HepG2 (cell line): Measurements from ENCODE around the gene CCDC106. TPM values are rescaled to one million over a fixed set of nuclear protein-coding genes. Genes with fewer than 3 reads are reported as not detected.

ENCODE experiments used
- ARID5B ChIP-seq: IDR thresholded peaks from 2 replicates; pipeline ENCODE4 v1.4.0; 2020; ENCODE audit warnings: mild to moderate bottlenecking, missing genetic modification reagents
- BCL6 ChIP-seq: IDR thresholded peaks from 2 replicates; pipeline ENCODE4 v1.6.1; 2016; ENCODE audit warnings: missing genetic modification reagents, missing compliant biosample characterization
- ELF1 ChIP-seq: sonication (generic); formaldehyde crosslinking; IDR thresholded peaks from 2 replicates; pipeline ENCODE4 v1.4.0; 2020; ENCODE audit warnings: missing genetic modification reagents
- ELK4 ChIP-seq: sonication (generic); formaldehyde crosslinking; IDR thresholded peaks from 2 replicates; pipeline ENCODE4 v1.9.0; 2021; ENCODE audit warnings: missing genetic modification reagents, borderline replicate concordance
- ERF ChIP-seq: IDR thresholded peaks from 2 replicates; pipeline ENCODE4 v1.6.1; 2018; ENCODE audit warnings: missing biosample characterization, missing genetic modification reagents
- IRF2 ChIP-seq: IDR thresholded peaks from 2 replicates; pipeline ENCODE4 v1.6.1; 2018; ENCODE audit warnings: missing genetic modification reagents, missing compliant biosample characterization
- KLF13 ChIP-seq: sonication (generic); formaldehyde crosslinking; IDR thresholded peaks from 2 replicates; pipeline ENCODE4 v1.4.0; 2020; ENCODE audit warnings: mild to moderate bottlenecking, missing genetic modification reagents
- NONO ChIP-seq, 2 experiments: fragments of 450-650 bp in 1 of 2; sonication (generic) in 1 of 2; formaldehyde crosslinking in 1 of 2; IDR thresholded peaks in 1 of 2; conservative IDR thresholded peaks in 1 of 2; 2 replicates each; pipeline versions ENCODE4 v1.6.1 to v1.8.0; 2017 to 2022; ENCODE audit warnings: mild to moderate bottlenecking in 1 of 2, missing genetic modification reagents in 1 of 2, moderate library complexity in 1 of 2
- PAXIP1 ChIP-seq: sonication (generic); formaldehyde crosslinking; conservative IDR thresholded peaks from 2 replicates; pipeline ENCODE4 v1.4.0; 2020; ENCODE audit warnings: mild to moderate bottlenecking, missing genetic modification reagents, moderate library complexity
- SMAD1 ChIP-seq: sonication (generic); formaldehyde crosslinking; IDR thresholded peaks from 2 replicates; pipeline ENCODE4 v1.4.0; 2020; ENCODE audit warnings: missing genetic modification reagents, low read depth, mild to moderate bottlenecking, borderline replicate concordance
- SSRP1 ChIP-seq: IDR thresholded peaks from 2 replicates; pipeline ENCODE4 v1.6.1; 2016; ENCODE audit warnings: control low read depth
- TEAD3 ChIP-seq: optimal IDR thresholded peaks from 2 replicates; pipeline ENCODE3; 2016; ENCODE audit warnings: borderline replicate concordance
- TRIM22 ChIP-seq: fragments of 450-650 bp; IDR thresholded peaks from 2 replicates; pipeline ENCODE4 v1.6.1; 2017
- ZBTB3 ChIP-seq: sonication (generic); formaldehyde crosslinking; IDR thresholded peaks from 2 replicates; pipeline ENCODE4 v1.4.0; 2020; ENCODE audit warnings: low read depth, mild to moderate bottlenecking, moderate library complexity, missing genetic modification reagents, borderline replicate concordance
- ZBTB38 ChIP-seq: sonication (generic); formaldehyde crosslinking; IDR thresholded peaks from 2 replicates; pipeline ENCODE4 v1.5.1; 2020; ENCODE audit warnings: mild to moderate bottlenecking, missing genetic modification reagents
- ZNF124 ChIP-seq: sonication (generic); formaldehyde crosslinking; IDR thresholded peaks from 2 replicates; pipeline ENCODE4 v1.4.0; 2020; ENCODE audit warnings: missing genetic modification reagents
- ZNF430 ChIP-seq: sonication (generic); formaldehyde crosslinking; IDR thresholded peaks from 2 replicates; pipeline ENCODE4 v1.9.0; 2021; ENCODE audit warnings: mild to moderate bottlenecking, missing genetic modification reagents
- ZNF878 ChIP-seq: sonication (generic); formaldehyde crosslinking; IDR thresholded peaks from 2 replicates; pipeline ENCODE4 v1.8.1; 2023; ENCODE audit warnings: mild to moderate bottlenecking, missing genetic modification reagents, moderate library complexity
- ZSCAN20 ChIP-seq: sonication (generic); formaldehyde crosslinking; IDR thresholded peaks from 2 replicates; pipeline ENCODE4 v1.4.0; 2020; ENCODE audit warnings: missing genetic modification reagents, mild to moderate bottlenecking, borderline replicate concordance
- ZSCAN25 ChIP-seq: sonication (generic); formaldehyde crosslinking; IDR thresholded peaks from 2 replicates; pipeline ENCODE4 v1.8.0; 2022; ENCODE audit warnings: mild to moderate bottlenecking, missing genetic modification reagents
- polyA plus RNA-seq, 8 experiments: library from polyadenylated mRNA; depleted of rRNA in 3 of 8; stranded (reverse) in 7 of 8; unstranded in 1 of 8; fragments of >200 nt; fragmentation: Illumina TruSeq in 4 of 8; extraction: Trizol in 4 of 8; gene quantifications; 2 replicates each; pipeline versions ENCODE4 v1.2.1 to v1.2.3, GENCODE V29; 2011 to 2016; ENCODE audit warnings: low read depth in 4 of 8, missing spikeins in 1 of 8, mixed read lengths in 1 of 8; ENCODE audit not compliant: insufficient read depth in 1 of 8
- total RNA-seq, 5 experiments: library from RNA; depleted of rRNA; stranded (reverse); fragments of >200 nt; fragmentation: Illumina TruSeq; extraction: Trizol; gene quantifications; 2 replicates each; pipeline ENCODE4 v1.2.3, GENCODE V29; 2016; ENCODE audit warnings: low read depth in 1 of 5

CCDC106 gene
- total and polyA plus RNA-seq, 2 of the 13 experiments (the other 11 are each of a cell fraction or from before 2014, with no cell fraction given): 4.7 to 8.8 TPM

GRCh38 chr19:55598719-55599467, 49.1 kb upstream of the CCDC106 start (continued):
- TF ChIP-seq PAXIP1 (CRISPR knock-in tag) (no peak), ARID5B (peak; percentile 29; the same call in 1 of the 2 replicates), KLF13 (CRISPR knock-in tag) (no peak), ZSCAN25 (peak; percentile 44; the same call in 1 of the 2 replicates), BCL6 (peak; percentile 46), ZSCAN20 (CRISPR knock-in tag) (no peak), ZNF878 (CRISPR knock-in tag) (no peak; the same call in 1 of the 2 replicates), ERF (peak; percentile 76), ZBTB3 (no peak), ZNF124 (CRISPR knock-in tag) (peak; percentile 67; the same call in 1 of the 2 replicates), NONO (IDR thresholded peaks at IDR 0.05) (no peak), NONO (CRISPR knock-in tag; conservative IDR thresholded peaks at IDR 0.05) (0 out of 2 replicates have a peak, but pooled peaks have one; percentile 10), TRIM22 (no peak), ZNF430 (CRISPR knock-in tag) (no peak), ZBTB38 (CRISPR knock-in tag) (no peak), SMAD1 (CRISPR knock-in tag) (no peak), IRF2 (CRISPR knock-in tag) (no peak), ELF1 (CRISPR knock-in tag) (no peak), TEAD3 (peak; percentile 11), SSRP1 (CRISPR knock-in tag) (no peak), ELK4 (CRISPR knock-in tag) (no peak)
